ENCODE data around the gene DLX6. TPM values are rescaled to one million over a fixed set of nuclear protein-coding genes. Genes with fewer than 3 reads are reported as not detected.

Gene DLX6
- total RNA-seq, 1 experiment from 2014 or later: not detected

- ChIA-PET CTCF (no interaction called here), POLR2A (no interaction called here), RAD21 (ENCODE audit: low non-redundant PET in 1 of 2, low total read pairs in 2 of 2, uncharacterized antibody in 2 of 2, unreplicated experiment in 2 of 2) (no interaction called here)
- H3K4me2 ChIP-seq (ENCODE audit: low read length): no peak overlapping the region
- H4K20me1 ChIP-seq (ENCODE audit: insufficient read depth): no peaks in the 10 kb centered on the region
- intact Hi-C loops (cut with micrococcal nuclease): no loop called here
- no peak overlapping the region for H3K9ac ChIP-seq (ENCODE audit: low read length)
- no peak overlapping the region for H3K4me3 ChIP-seq (replicated peaks in 1 of 2; ENCODE audit: low read depth in 1 of 2, low read length in 2 of 2)
- no peaks in the 10 kb centered on the region for H3K79me2 ChIP-seq (ENCODE audit: insufficient read depth, low read length)
- no peaks in the 10 kb centered on the region for H3K9me2 ChIP-seq (ENCODE audit: insufficient read depth)
- no peaks in the 10 kb centered on the region for H3K9me3 ChIP-seq (ENCODE audit: control insufficient read depth in 1 of 2, insufficient read depth in 1 of 2, low read depth in 1 of 2, low read length in 2 of 2)
- no peaks in the 10 kb centered on the region for H3K4me1 ChIP-seq (ENCODE audit: control insufficient read depth in 1 of 2, insufficient read depth in 2 of 2, low read length in 2 of 2)
- H3K36me3 ChIP-seq (ENCODE audit: control insufficient read depth in 1 of 2, insufficient read depth in 2 of 2, low read length in 2 of 2): no peaks in the 10 kb centered on the region
- no peak for TF ChIP-seq RAD21 (IDR thresholded peaks at IDR 0.05; ENCODE audit: low read depth)
- no peak for TF ChIP-seq ZFX (IDR thresholded peaks at IDR 0.05)
- no peak for TF ChIP-seq SP1 (IDR thresholded peaks at IDR 0.05; ENCODE audit: low read depth)
- TF ChIP-seq ATF3 (IDR thresholded peaks at IDR 0.05): no peak
- TF ChIP-seq EZH2phosphoT487 (IDR thresholded peaks at IDR 0.05; ENCODE audit: borderline replicate concordance): no peak
- TF ChIP-seq YY1 (IDR thresholded peaks at IDR 0.05; ENCODE audit: extremely low read depth, insufficient replicate concordance, low read depth, low read length): no peak
- no peak for TF ChIP-seq POLR2A (IDR thresholded peaks at IDR 0.05; ENCODE audit: borderline replicate concordance, extremely low read depth, insufficient read depth, insufficient read length)
- no peak for TF ChIP-seq SRF (IDR thresholded peaks at IDR 0.05; ENCODE audit: low read depth)
- no peak for TF ChIP-seq REST (IDR thresholded peaks at IDR 0.05; ENCODE audit: low read depth)
- TF ChIP-seq CEBPB (IDR thresholded peaks at IDR 0.05; ENCODE audit: low read depth): no peak
- no peak for TF ChIP-seq CTCF (IDR thresholded peaks at IDR 0.05 in 2 of 3, conservative IDR thresholded peaks at IDR 0.05 in 1 of 3; ENCODE audit: borderline replicate concordance in 1 of 3, insufficient read depth in 1 of 3, low read depth in 2 of 3, low read length in 2 of 3)
- TF ChIP-seq EZH2 (IDR thresholded peaks at IDR 0.05): no peak
- TF ChIP-seq ELF1 (IDR thresholded peaks at IDR 0.05; ENCODE audit: borderline replicate concordance, low read depth): no peak
- TF ChIP-seq ZBTB33 (IDR thresholded peaks at IDR 0.05; ENCODE audit: extremely low read depth, insufficient replicate concordance, low read length): no peak
- no peak for TF ChIP-seq EGR1 (IDR thresholded peaks at IDR 0.05; ENCODE audit: low read depth)
- no peak for TF ChIP-seq ZNF274 (IDR thresholded peaks at IDR 0.05; ENCODE audit: low read depth, low read length)
- TF ChIP-seq JUND (IDR thresholded peaks at IDR 0.05): no peak
- no peak for TF ChIP-seq FOSL1 (IDR thresholded peaks at IDR 0.05; ENCODE audit: low read depth)
- TF ChIP-seq MAX (IDR thresholded peaks at IDR 0.05): no peak
- no peak overlapping the region for H3K27ac ChIP-seq (ENCODE audit: low read depth, low read length)
- H3K27me3 ChIP-seq (ENCODE audit: insufficient read depth, low read length): peaks cover 45% of the 10 kb centered on the region
- DNase-seq (ENCODE audit: low read depth, low spot score) (no peak), ATAC-seq (no peak)
- no peak overlapping the region for H2AFZ ChIP-seq (ENCODE audit: low read depth, low read length, poor library complexity, severe bottlenecking)
- BruUV-seq (replicated peaks): no TSS peak
Measured at GRCh38 chr7:97018126-97018601, 12.8 kb downstream of the DLX6 start.
